C4-2B (cell line): Measurements from ENCODE around the gene GMPR.

Source experiments
- ZFX ChIP-seq: fragments of 450-650 bp; IDR thresholded peaks from 2 replicates; pipeline ENCODE4 v1.6.1; 2017
- TF ChIP-seq, protein P1 (sequence below): fragments of 450-650 bp; conservative IDR thresholded peaks from 2 replicates; pipeline ENCODE4 v1.5.1; 2017; ENCODE audit warnings: mild to moderate bottlenecking

DNA sequence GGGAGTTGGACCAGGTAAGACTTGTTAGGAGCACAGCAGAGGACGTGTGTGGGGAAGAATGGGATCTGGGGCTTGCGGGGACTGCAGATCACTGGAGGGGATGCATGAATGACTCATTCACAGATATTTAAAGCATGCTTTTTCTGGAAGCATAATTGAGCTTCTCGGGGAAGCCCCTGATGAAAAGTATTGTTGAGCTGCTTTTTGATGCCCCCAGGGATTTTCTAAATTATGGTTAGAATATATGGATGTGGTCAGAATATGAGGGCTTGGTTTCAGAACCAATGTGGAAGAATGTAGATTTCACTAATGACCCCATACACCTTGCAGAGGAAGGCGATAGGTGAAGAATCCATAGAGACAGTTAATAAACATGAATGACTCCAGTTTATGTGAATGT is 36.1 kb downstream of the GMPR start:
- TF ChIP-seq, protein P1, sequence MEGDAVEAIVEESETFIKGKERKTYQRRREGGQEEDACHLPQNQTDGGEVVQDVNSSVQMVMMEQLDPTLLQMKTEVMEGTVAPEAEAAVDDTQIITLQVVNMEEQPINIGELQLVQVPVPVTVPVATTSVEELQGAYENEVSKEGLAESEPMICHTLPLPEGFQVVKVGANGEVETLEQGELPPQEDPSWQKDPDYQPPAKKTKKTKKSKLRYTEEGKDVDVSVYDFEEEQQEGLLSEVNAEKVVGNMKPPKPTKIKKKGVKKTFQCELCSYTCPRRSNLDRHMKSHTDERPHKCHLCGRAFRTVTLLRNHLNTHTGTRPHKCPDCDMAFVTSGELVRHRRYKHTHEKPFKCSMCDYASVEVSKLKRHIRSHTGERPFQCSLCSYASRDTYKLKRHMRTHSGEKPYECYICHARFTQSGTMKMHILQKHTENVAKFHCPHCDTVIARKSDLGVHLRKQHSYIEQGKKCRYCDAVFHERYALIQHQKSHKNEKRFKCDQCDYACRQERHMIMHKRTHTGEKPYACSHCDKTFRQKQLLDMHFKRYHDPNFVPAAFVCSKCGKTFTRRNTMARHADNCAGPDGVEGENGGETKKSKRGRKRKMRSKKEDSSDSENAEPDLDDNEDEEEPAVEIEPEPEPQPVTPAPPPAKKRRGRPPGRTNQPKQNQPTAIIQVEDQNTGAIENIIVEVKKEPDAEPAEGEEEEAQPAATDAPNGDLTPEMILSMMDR: no peak
- no peak for TF ChIP-seq ZFX
